IMR-90 (cell line): ENCODE results near the gene CASP7. TPM values are rescaled to one million over a fixed set of nuclear protein-coding genes. Genes with fewer than 3 reads are reported as not detected.

Source experiments
- ATAC-seq: fragments of 200-7000 bp; cut with Tn5 transposase; 2 replicates; pipeline ENCODE4 v1.9.1; 2020; ENCODE audit warnings: low read depth, mild to moderate bottlenecking, moderate library complexity
- BruUV-seq: library from RNA; stranded (reverse); fragments of 400-500 nt; replicated peaks from 2 replicates; lab custom pipeline; 2021; lab: Mats Ljungman, UMichigan
- CTCF ChIA-PET: fragments of 300-600 bp; formaldehyde crosslinking; extraction: SDS; loops from one replicate; lab custom pipeline; 2021; ENCODE audit warnings: antibody characterized with exemption; lab: Yijun Ruan, JAX
- POLR2A ChIA-PET: fragments of 300-600 bp; sonication (Branson Sonifier 250); formaldehyde crosslinking; loops from one replicate; lab custom pipeline; 2022; ENCODE audit warnings: antibody characterized with exemption; ENCODE audit not compliant: unreplicated experiment; lab: Charles Lee
- DNase-seq: peaks from one replicate; pipeline ENCODE4 v3.0.0; 2013
- H2AFZ ChIP-seq: replicated peaks from 2 replicates; pipeline ENCODE3; 2013; ENCODE audit warnings: low read length, mild to moderate bottlenecking; ENCODE audit not compliant: poor library complexity
- H2AK5ac ChIP-seq: 2 replicates; pipeline ENCODE4 v1.6.1; 2013; ENCODE audit warnings: low read depth, low read length, inconsistent platforms
- H2AK9ac ChIP-seq: replicated peaks from 2 replicates; pipeline ENCODE3; 2013; ENCODE audit warnings: mild to moderate bottlenecking, low read depth, low read length, moderate library complexity; ENCODE audit not compliant: poor library complexity
- H2BK120ac ChIP-seq: 2 replicates; pipeline ENCODE4 v1.6.1; 2013; ENCODE audit warnings: low read depth, low read length, inconsistent platforms
- H2BK15ac ChIP-seq: 3 replicates; pipeline ENCODE4 v1.6.1; 2013; ENCODE audit warnings: low read depth, low read length, inconsistent platforms
- H2BK20ac ChIP-seq: 2 replicates; pipeline ENCODE4 v1.6.1; 2013; ENCODE audit warnings: low read depth, mild to moderate bottlenecking, inconsistent platforms, low read length, moderate library complexity
- H2BK5ac ChIP-seq: 2 replicates; pipeline ENCODE4 v1.6.1; 2013; ENCODE audit warnings: mild to moderate bottlenecking, low read depth, low read length, inconsistent platforms; ENCODE audit not compliant: poor library complexity, severe bottlenecking
- H3K14ac ChIP-seq: replicated peaks from 2 replicates; pipeline ENCODE4 v1.6.1; 2013; ENCODE audit warnings: low read depth, low read length, inconsistent platforms
- H3K18ac ChIP-seq: 2 replicates; pipeline ENCODE4 v1.6.1; 2013; ENCODE audit warnings: low read depth, low read length, control low read depth
- H3K23ac ChIP-seq: 2 replicates; pipeline ENCODE4 v1.6.1; 2013; ENCODE audit warnings: low read depth, low read length, inconsistent platforms
- H3K27ac ChIP-seq: 2 replicates; pipeline ENCODE4 v1.5.1; 2013; ENCODE audit warnings: mild to moderate bottlenecking, control low read depth, low read length; ENCODE audit not compliant: insufficient read depth
- H3K27me3 ChIP-seq: 2 replicates; pipeline ENCODE4 v1.6.1; 2013; ENCODE audit warnings: low read length; ENCODE audit not compliant: control insufficient read depth, insufficient read depth
- H3K36me3 ChIP-seq: 2 replicates; pipeline ENCODE4 v1.6.1; 2013; ENCODE audit warnings: low read length, mixed read lengths; ENCODE audit not compliant: control insufficient read depth, insufficient read depth
- H3K4ac ChIP-seq: 2 replicates; pipeline ENCODE4 v1.6.1; 2013; ENCODE audit warnings: low read depth, low read length, inconsistent platforms
- H3K4me1 ChIP-seq: 2 replicates; pipeline ENCODE4 v1.6.1; 2013; ENCODE audit warnings: low read length, mixed read lengths; ENCODE audit not compliant: control insufficient read depth, insufficient read depth
- H3K4me2 ChIP-seq: 2 replicates; pipeline ENCODE4 v1.6.1; 2013; ENCODE audit warnings: low read depth, mild to moderate bottlenecking, control low read depth, low read length, moderate library complexity
- H3K4me3 ChIP-seq: 2 replicates; pipeline ENCODE4 v1.5.1; 2013; ENCODE audit warnings: low read depth, mild to moderate bottlenecking, control low read depth, low read length, moderate library complexity; ENCODE audit not compliant: insufficient read depth
- H3K56ac ChIP-seq: 2 replicates; pipeline ENCODE4 v1.6.1; 2013; ENCODE audit warnings: low read length, inconsistent platforms; ENCODE audit not compliant: insufficient read depth; ENCODE audit errors: extremely low read depth
- H3K79me1 ChIP-seq, 2 experiments: 2 replicates each; pipeline ENCODE4 v1.6.1; 2013; ENCODE audit warnings: low read length in 2 of 2, inconsistent platforms in 1 of 2, low read depth in 1 of 2
- H3K9ac ChIP-seq: 2 replicates; pipeline ENCODE4 v1.6.1; 2013; ENCODE audit warnings: low read depth, low read length, control low read depth
- H3K9me1 ChIP-seq: 2 replicates; pipeline ENCODE4 v1.6.1; 2013; ENCODE audit warnings: low read length, inconsistent platforms; ENCODE audit not compliant: insufficient read depth
- H3K9me3 ChIP-seq: 2 replicates; pipeline ENCODE4 v1.6.1; 2013; ENCODE audit warnings: low read length; ENCODE audit not compliant: control insufficient read depth, insufficient read depth
- H4K20me1 ChIP-seq: 2 replicates; pipeline ENCODE4 v1.6.1; 2013; ENCODE audit warnings: low read length, inconsistent platforms; ENCODE audit not compliant: insufficient read depth
- H4K5ac ChIP-seq: 2 replicates; pipeline ENCODE4 v1.6.1; 2013; ENCODE audit warnings: mild to moderate bottlenecking, low read depth, low read length, control low read depth
- H4K8ac ChIP-seq, 2 experiments: 2 replicates each; pipeline ENCODE4 v1.6.1; 2013; ENCODE audit warnings: low read depth in 2 of 2, low read length in 2 of 2, control low read depth in 1 of 2, inconsistent platforms in 1 of 2
- H4K91ac ChIP-seq: 2 replicates; pipeline ENCODE4 v1.6.1; 2013; ENCODE audit warnings: low read depth, low read length, inconsistent platforms; ENCODE audit not compliant: insufficient read depth
- BHLHE40 ChIP-seq: fragments of 150-350 bp; IDR thresholded peaks from 2 replicates; pipeline ENCODE4 v1.6.1; 2016; ENCODE audit warnings: mild to moderate bottlenecking, low read depth, low read length
- CEBPB ChIP-seq: IDR thresholded peaks from 2 replicates; pipeline ENCODE4 v1.6.1; 2012; ENCODE audit warnings: low read depth, low read length, improper control_type of control experiment
- CHD1 ChIP-seq: IDR thresholded peaks from 2 replicates; pipeline ENCODE4 v1.6.1; 2012; ENCODE audit warnings: low read depth, low read length, improper control_type of control experiment
- CTCF ChIP-seq: conservative IDR thresholded peaks from 2 replicates; pipeline ENCODE4 v1.5.1; 2012; ENCODE audit warnings: mild to moderate bottlenecking, low read depth, low read length, improper control_type of control experiment
- FOS ChIP-seq: fragments of 150-350 bp; IDR thresholded peaks from 2 replicates; pipeline ENCODE4 v1.6.1; 2016; ENCODE audit warnings: low read depth, low read length
- MAFK ChIP-seq: IDR thresholded peaks from 2 replicates; pipeline ENCODE4 v1.6.1; 2012; ENCODE audit warnings: low read depth, low read length, improper control_type of control experiment
- MAZ ChIP-seq: IDR thresholded peaks from 2 replicates; pipeline ENCODE4 v1.6.1; 2012; ENCODE audit warnings: low read depth, mild to moderate bottlenecking, low read length, improper control_type of control experiment, moderate library complexity, borderline replicate concordance
- MXI1 ChIP-seq: IDR thresholded peaks from 2 replicates; pipeline ENCODE4 v1.6.1; 2012; ENCODE audit warnings: low read depth, mild to moderate bottlenecking, low read length, moderate library complexity, borderline replicate concordance
- NFE2L2 ChIP-seq: fragments of 150-350 bp; IDR thresholded peaks from 2 replicates; pipeline ENCODE4 v1.6.1; 2016; ENCODE audit warnings: low read depth, mild to moderate bottlenecking, low read length
- POLR2A ChIP-seq: IDR thresholded peaks from 2 replicates; pipeline ENCODE4 v1.6.1; 2012; ENCODE audit warnings: mild to moderate bottlenecking, low read depth, low read length
- RAD21 ChIP-seq: IDR thresholded peaks from 2 replicates; pipeline ENCODE4 v1.6.1; 2012; ENCODE audit warnings: low read length, improper control_type of control experiment
- RCOR1 ChIP-seq: IDR thresholded peaks from 2 replicates; pipeline ENCODE4 v1.6.1; 2012; ENCODE audit warnings: mild to moderate bottlenecking, low read length, improper control_type of control experiment; ENCODE audit not compliant: insufficient replicate concordance
- RFX5 ChIP-seq: IDR thresholded peaks from 2 replicates; pipeline ENCODE4 v1.8.0; 2012; ENCODE audit warnings: low read depth, mild to moderate bottlenecking, low read length, moderate library complexity
- SMC3 ChIP-seq: fragments of 150-350 bp; IDR thresholded peaks from 2 replicates; pipeline ENCODE4 v1.6.1; 2016; ENCODE audit warnings: low read depth, mild to moderate bottlenecking, antibody characterized with exemption, low read length, moderate library complexity
- dilution Hi-C: fragments of 300-500 bp; cut with HindIII; formaldehyde crosslinking; loops from one replicate; pipeline ENCODE4 v1.14.3; 2018; ENCODE audit warnings: low sequenced_read_pairs; ENCODE audit not compliant: unreplicated experiment
- in situ Hi-C: fragments of 300-500 bp; cut with MboI; formaldehyde crosslinking; loops from 3 replicates; pipeline ENCODE4 v1.14.3; 2019; ENCODE audit warnings: low sequenced_read_pairs, inconsistent platforms, mixed read lengths
- intact Hi-C: fragments of 100-400 bp; cut with micrococcal nuclease; formaldehyde crosslinking; loops from 2 replicates; pipeline ENCODE4 v1.10.0; 2022
- polyA plus RNA-seq, 3 experiments: library from polyadenylated mRNA; depleted of rRNA; stranded (reverse); fragments of >200 nt; gene quantifications; 2 replicates each; pipeline ENCODE4 v1.2.3, GENCODE V29; 2012; ENCODE audit warnings: low replicate concordance in 1 of 3
- total RNA-seq: library from RNA; depleted of rRNA; stranded (reverse); fragments of >200 nt; gene quantifications from 2 replicates; pipeline ENCODE4 v1.2.3, GENCODE V29; 2012
- TF ChIP-seq, protein P1 (sequence below): fragments of 150-350 bp; IDR thresholded peaks from 2 replicates; pipeline ENCODE4 v1.6.1; 2016; ENCODE audit warnings: low read depth, mild to moderate bottlenecking, low read length, moderate library complexity, borderline replicate concordance
- TF ChIP-seq, protein P2 (sequence below): fragments of 150-350 bp; IDR thresholded peaks from 2 replicates; pipeline ENCODE4 v1.6.1; 2017; ENCODE audit warnings: mild to moderate bottlenecking, antibody characterized with exemption, low read length, low read depth

The CASP7 gene
- total and polyA plus RNA-seq, 2 of the 4 experiments (the other 2 are of a cell fraction), result 15.1 to 16.7 TPM

GRCh38 chr10:113657544-113657943 lies 22.2 kb upstream of the CASP7 start:
- Histone ChIP-seq H2AFZ (no peak overlapping the region), H2BK15ac (no peak overlapping the region), H3K4me3 (no peak overlapping the region), H3K14ac (no peak overlapping the region), H2AK9ac (no peak overlapping the region), H3K18ac (no peak overlapping the region), H3K4ac (no peak overlapping the region), H3K36me3 (no peaks in the 10 kb centered on the region), H3K27me3 (peaks cover 13% of the 10 kb centered on the region), H2BK5ac (no peak overlapping the region), H2AK5ac (no peak overlapping the region), H3K9ac (no peak overlapping the region), H4K8ac (no peak overlapping the region), H3K79me1 (no peaks in the 10 kb centered on the region), H3K23ac (no peak overlapping the region), H3K9me1 (no peaks in the 10 kb centered on the region), H4K20me1 (no peaks in the 10 kb centered on the region), H3K4me2 (no peak overlapping the region), H4K5ac (no peak overlapping the region), H3K27ac (no peak overlapping the region), H2BK120ac (no peak overlapping the region), H4K91ac (no peak overlapping the region), H3K56ac (no peak overlapping the region), H3K9me3 (no peaks in the 10 kb centered on the region), H2BK20ac (no peak overlapping the region), H3K4me1 (no peaks in the 10 kb centered on the region)
- ATAC-seq (no peak), DNase-seq (no peak)
- in situ Hi-C loops (no loop called here), intact Hi-C loops (no loop called here), dilution Hi-C loops (no loop called here)
- ChIA-PET POLR2A (no interaction called here), CTCF (interaction anchor here (1.2 kb wide), 1 partner anchor 22 kb away, joined by 3 read pairs; no protein-coding TSS in a partner anchor)
- no TSS peak for BruUV-seq
- TF ChIP-seq MAZ (no peak), SMC3 (no peak), MAFK (no peak), RFX5 (no peak), FOS (no peak), CTCF (no peak), MXI1 (no peak), POLR2A (no peak), BHLHE40 (no peak), RCOR1 (no peak), CHD1 (no peak), RAD21 (no peak), CEBPB (no peak), NFE2L2 (no peak)
- TF ChIP-seq, protein P1, sequence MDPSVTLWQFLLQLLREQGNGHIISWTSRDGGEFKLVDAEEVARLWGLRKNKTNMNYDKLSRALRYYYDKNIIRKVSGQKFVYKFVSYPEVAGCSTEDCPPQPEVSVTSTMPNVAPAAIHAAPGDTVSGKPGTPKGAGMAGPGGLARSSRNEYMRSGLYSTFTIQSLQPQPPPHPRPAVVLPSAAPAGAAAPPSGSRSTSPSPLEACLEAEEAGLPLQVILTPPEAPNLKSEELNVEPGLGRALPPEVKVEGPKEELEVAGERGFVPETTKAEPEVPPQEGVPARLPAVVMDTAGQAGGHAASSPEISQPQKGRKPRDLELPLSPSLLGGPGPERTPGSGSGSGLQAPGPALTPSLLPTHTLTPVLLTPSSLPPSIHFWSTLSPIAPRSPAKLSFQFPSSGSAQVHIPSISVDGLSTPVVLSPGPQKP, result no peak
- TF ChIP-seq, protein P2, sequence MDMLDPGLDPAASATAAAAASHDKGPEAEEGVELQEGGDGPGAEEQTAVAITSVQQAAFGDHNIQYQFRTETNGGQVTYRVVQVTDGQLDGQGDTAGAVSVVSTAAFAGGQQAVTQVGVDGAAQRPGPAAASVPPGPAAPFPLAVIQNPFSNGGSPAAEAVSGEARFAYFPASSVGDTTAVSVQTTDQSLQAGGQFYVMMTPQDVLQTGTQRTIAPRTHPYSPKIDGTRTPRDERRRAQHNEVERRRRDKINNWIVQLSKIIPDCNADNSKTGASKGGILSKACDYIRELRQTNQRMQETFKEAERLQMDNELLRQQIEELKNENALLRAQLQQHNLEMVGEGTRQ, result no peak
